IMR-90 (cell line): ENCODE results near the gene SYNGR4. TPM values are rescaled to one million over a fixed set of nuclear protein-coding genes. Genes with fewer than 3 reads are reported as not detected.

Source experiments
- ATAC-seq: fragments of 200-7000 bp; cut with Tn5 transposase; 2 replicates; pipeline ENCODE4 v1.9.1; 2020; ENCODE audit warnings: low read depth, mild to moderate bottlenecking, moderate library complexity
- BruUV-seq: library from RNA; stranded (reverse); fragments of 400-500 nt; replicated peaks from 2 replicates; lab custom pipeline; 2021; lab: Mats Ljungman, UMichigan
- CTCF ChIA-PET: fragments of 300-600 bp; formaldehyde crosslinking; extraction: SDS; loops from one replicate; lab custom pipeline; 2021; ENCODE audit warnings: antibody characterized with exemption; lab: Yijun Ruan, JAX
- POLR2A ChIA-PET: fragments of 300-600 bp; sonication (Branson Sonifier 250); formaldehyde crosslinking; loops from one replicate; lab custom pipeline; 2022; ENCODE audit warnings: antibody characterized with exemption; ENCODE audit not compliant: unreplicated experiment; lab: Charles Lee
- DNase-seq: peaks from one replicate; pipeline ENCODE4 v3.0.0; 2013
- H2AFZ ChIP-seq: replicated peaks from 2 replicates; pipeline ENCODE3; 2013; ENCODE audit warnings: low read length, mild to moderate bottlenecking; ENCODE audit not compliant: poor library complexity
- H2AK5ac ChIP-seq: 2 replicates; pipeline ENCODE4 v1.6.1; 2013; ENCODE audit warnings: low read depth, low read length, inconsistent platforms
- H2AK9ac ChIP-seq: replicated peaks from 2 replicates; pipeline ENCODE3; 2013; ENCODE audit warnings: mild to moderate bottlenecking, low read depth, low read length, moderate library complexity; ENCODE audit not compliant: poor library complexity
- H2BK120ac ChIP-seq: 2 replicates; pipeline ENCODE4 v1.6.1; 2013; ENCODE audit warnings: low read depth, low read length, inconsistent platforms
- H2BK15ac ChIP-seq: 3 replicates; pipeline ENCODE4 v1.6.1; 2013; ENCODE audit warnings: low read depth, low read length, inconsistent platforms
- H2BK20ac ChIP-seq: 2 replicates; pipeline ENCODE4 v1.6.1; 2013; ENCODE audit warnings: low read depth, mild to moderate bottlenecking, inconsistent platforms, low read length, moderate library complexity
- H2BK5ac ChIP-seq: 2 replicates; pipeline ENCODE4 v1.6.1; 2013; ENCODE audit warnings: mild to moderate bottlenecking, low read depth, low read length, inconsistent platforms; ENCODE audit not compliant: poor library complexity, severe bottlenecking
- H3K14ac ChIP-seq: replicated peaks from 2 replicates; pipeline ENCODE4 v1.6.1; 2013; ENCODE audit warnings: low read depth, low read length, inconsistent platforms
- H3K18ac ChIP-seq: 2 replicates; pipeline ENCODE4 v1.6.1; 2013; ENCODE audit warnings: low read depth, low read length, control low read depth
- H3K23ac ChIP-seq: 2 replicates; pipeline ENCODE4 v1.6.1; 2013; ENCODE audit warnings: low read depth, low read length, inconsistent platforms
- H3K27ac ChIP-seq: 2 replicates; pipeline ENCODE4 v1.5.1; 2013; ENCODE audit warnings: mild to moderate bottlenecking, control low read depth, low read length; ENCODE audit not compliant: insufficient read depth
- H3K27me3 ChIP-seq: 2 replicates; pipeline ENCODE4 v1.6.1; 2013; ENCODE audit warnings: low read length; ENCODE audit not compliant: control insufficient read depth, insufficient read depth
- H3K36me3 ChIP-seq: 2 replicates; pipeline ENCODE4 v1.6.1; 2013; ENCODE audit warnings: low read length, mixed read lengths; ENCODE audit not compliant: control insufficient read depth, insufficient read depth
- H3K4ac ChIP-seq: 2 replicates; pipeline ENCODE4 v1.6.1; 2013; ENCODE audit warnings: low read depth, low read length, inconsistent platforms
- H3K4me1 ChIP-seq: 2 replicates; pipeline ENCODE4 v1.6.1; 2013; ENCODE audit warnings: low read length, mixed read lengths; ENCODE audit not compliant: control insufficient read depth, insufficient read depth
- H3K4me2 ChIP-seq: 2 replicates; pipeline ENCODE4 v1.6.1; 2013; ENCODE audit warnings: low read depth, mild to moderate bottlenecking, control low read depth, low read length, moderate library complexity
- H3K4me3 ChIP-seq: 2 replicates; pipeline ENCODE4 v1.5.1; 2013; ENCODE audit warnings: low read depth, mild to moderate bottlenecking, control low read depth, low read length, moderate library complexity; ENCODE audit not compliant: insufficient read depth
- H3K56ac ChIP-seq: 2 replicates; pipeline ENCODE4 v1.6.1; 2013; ENCODE audit warnings: low read length, inconsistent platforms; ENCODE audit not compliant: insufficient read depth; ENCODE audit errors: extremely low read depth
- H3K79me1 ChIP-seq, 2 experiments: 2 replicates each; pipeline ENCODE4 v1.6.1; 2013; ENCODE audit warnings: low read length in 2 of 2, inconsistent platforms in 1 of 2, low read depth in 1 of 2
- H3K9ac ChIP-seq: 2 replicates; pipeline ENCODE4 v1.6.1; 2013; ENCODE audit warnings: low read depth, low read length, control low read depth
- H3K9me1 ChIP-seq: 2 replicates; pipeline ENCODE4 v1.6.1; 2013; ENCODE audit warnings: low read length, inconsistent platforms; ENCODE audit not compliant: insufficient read depth
- H3K9me3 ChIP-seq: 2 replicates; pipeline ENCODE4 v1.6.1; 2013; ENCODE audit warnings: low read length; ENCODE audit not compliant: control insufficient read depth, insufficient read depth
- H4K20me1 ChIP-seq: 2 replicates; pipeline ENCODE4 v1.6.1; 2013; ENCODE audit warnings: low read length, inconsistent platforms; ENCODE audit not compliant: insufficient read depth
- H4K5ac ChIP-seq: 2 replicates; pipeline ENCODE4 v1.6.1; 2013; ENCODE audit warnings: mild to moderate bottlenecking, low read depth, low read length, control low read depth
- H4K8ac ChIP-seq, 2 experiments: 2 replicates each; pipeline ENCODE4 v1.6.1; 2013; ENCODE audit warnings: low read depth in 2 of 2, low read length in 2 of 2, control low read depth in 1 of 2, inconsistent platforms in 1 of 2
- H4K91ac ChIP-seq: 2 replicates; pipeline ENCODE4 v1.6.1; 2013; ENCODE audit warnings: low read depth, low read length, inconsistent platforms; ENCODE audit not compliant: insufficient read depth
- CTCF ChIP-seq: conservative IDR thresholded peaks from 2 replicates; pipeline ENCODE4 v1.5.1; 2012; ENCODE audit warnings: mild to moderate bottlenecking, low read depth, low read length, improper control_type of control experiment
- MAZ ChIP-seq: IDR thresholded peaks from 2 replicates; pipeline ENCODE4 v1.6.1; 2012; ENCODE audit warnings: low read depth, mild to moderate bottlenecking, low read length, improper control_type of control experiment, moderate library complexity, borderline replicate concordance
- NFE2L2 ChIP-seq: fragments of 150-350 bp; IDR thresholded peaks from 2 replicates; pipeline ENCODE4 v1.6.1; 2016; ENCODE audit warnings: low read depth, mild to moderate bottlenecking, low read length
- POLR2A ChIP-seq: IDR thresholded peaks from 2 replicates; pipeline ENCODE4 v1.6.1; 2012; ENCODE audit warnings: mild to moderate bottlenecking, low read depth, low read length
- RAD21 ChIP-seq: IDR thresholded peaks from 2 replicates; pipeline ENCODE4 v1.6.1; 2012; ENCODE audit warnings: low read length, improper control_type of control experiment
- RCOR1 ChIP-seq: IDR thresholded peaks from 2 replicates; pipeline ENCODE4 v1.6.1; 2012; ENCODE audit warnings: mild to moderate bottlenecking, low read length, improper control_type of control experiment; ENCODE audit not compliant: insufficient replicate concordance
- RFX5 ChIP-seq: IDR thresholded peaks from 2 replicates; pipeline ENCODE4 v1.8.0; 2012; ENCODE audit warnings: low read depth, mild to moderate bottlenecking, low read length, moderate library complexity
- SMC3 ChIP-seq: fragments of 150-350 bp; IDR thresholded peaks from 2 replicates; pipeline ENCODE4 v1.6.1; 2016; ENCODE audit warnings: low read depth, mild to moderate bottlenecking, antibody characterized with exemption, low read length, moderate library complexity
- WGBS, 2 experiments: methylation state at CpG; one replicate each; pipeline versions ENCODE4 v1.1.5 to v1.1.7; 2013; ENCODE audit warnings: missing lambda C conversion rate in 2 of 2; ENCODE audit not compliant: insufficient read length in 1 of 2; ENCODE audit errors: extremely low coverage in 2 of 2; 5-methylcytosine and 5-hydroxymethylcytosine counted together
- dilution Hi-C: fragments of 300-500 bp; cut with HindIII; formaldehyde crosslinking; loops from one replicate; pipeline ENCODE4 v1.14.3; 2018; ENCODE audit warnings: low sequenced_read_pairs; ENCODE audit not compliant: unreplicated experiment
- in situ Hi-C: fragments of 300-500 bp; cut with MboI; formaldehyde crosslinking; loops from 3 replicates; pipeline ENCODE4 v1.14.3; 2019; ENCODE audit warnings: low sequenced_read_pairs, inconsistent platforms, mixed read lengths
- intact Hi-C: fragments of 100-400 bp; cut with micrococcal nuclease; formaldehyde crosslinking; loops from 2 replicates; pipeline ENCODE4 v1.10.0; 2022
- polyA plus RNA-seq, 3 experiments: library from polyadenylated mRNA; depleted of rRNA; stranded (reverse); fragments of >200 nt; gene quantifications; 2 replicates each; pipeline ENCODE4 v1.2.3, GENCODE V29; 2012; ENCODE audit warnings: low replicate concordance in 1 of 3
- total RNA-seq: library from RNA; depleted of rRNA; stranded (reverse); fragments of >200 nt; gene quantifications from 2 replicates; pipeline ENCODE4 v1.2.3, GENCODE V29; 2012

Gene SYNGR4
- total and polyA plus RNA-seq, 2 of the 4 experiments (the other 2 are of a cell fraction) = not detected

- no peak overlapping the region for H2BK120ac ChIP-seq
- H4K8ac ChIP-seq = peak overlapping the region in 1 of 2 experiments; percentile 79; a peak in 3 of 4 replicates
- no peak overlapping the region for H3K14ac ChIP-seq
- peak; percentile 41 for DNase-seq
- H3K18ac ChIP-seq = no peak overlapping the region
- peaks cover 44% of the 10 kb centered on the region for H3K27me3 ChIP-seq
- peak overlapping the region; percentile 83; the same call in 1 of the 2 replicates for H3K4ac ChIP-seq
- BruUV-seq = no TSS peak
- dilution Hi-C loops = no loop called here
- peaks cover 4% of the 10 kb centered on the region; the same call in 1 of the 2 replicates for H3K4me1 ChIP-seq
- H3K56ac ChIP-seq = no peak overlapping the region
- H3K4me3 ChIP-seq = peak overlapping the region; percentile 42
- H3K27ac ChIP-seq = no peak overlapping the region
- peak overlapping the region; percentile 43 for H2AK5ac ChIP-seq
- peak overlapping the region; percentile 56; the same call in 1 of the 2 replicates for H3K4me2 ChIP-seq
- H4K91ac ChIP-seq = no peak overlapping the region
- no peaks in the 10 kb centered on the region for H3K9me3 ChIP-seq
- no peaks in the 10 kb centered on the region; the same call in 1 of the 2 replicates for H4K20me1 ChIP-seq
- no peak overlapping the region for H3K9ac ChIP-seq
- no peaks in the 10 kb centered on the region for H3K36me3 ChIP-seq
- no peak overlapping the region for H2BK20ac ChIP-seq
- H3K9me1 ChIP-seq = peaks cover 3% of the 10 kb centered on the region; the same call in 1 of the 2 replicates
- peak; percentile 48 for ATAC-seq
- ChIA-PET POLR2A (no interaction called here), CTCF (no interaction called here)
- peak overlapping the region; percentile 90 for H2AFZ ChIP-seq
- H2BK15ac ChIP-seq = no peak overlapping the region
- no peak overlapping the region for H2BK5ac ChIP-seq
- 15% methylated on average over 57 of the region's 104 CpGs; no CpG with 5 or more reads in 1 of the 2 experiments for WGBS, 2 experiments
- no peaks in the 10 kb centered on the region for H3K79me1 ChIP-seq
- TF ChIP-seq NFE2L2 (no peak), SMC3 (no peak), MAZ (no peak), RFX5 (no peak), CTCF (no peak), RAD21 (no peak), RCOR1 (no peak), POLR2A (no peak)
- H2AK9ac ChIP-seq = no peak overlapping the region
- intact Hi-C loops = loop anchor here (10.0 kb wide), 1 partner anchor 74 kb away; the partner anchor contains the start of gene EMP3
- no peak overlapping the region for H3K23ac ChIP-seq
- in situ Hi-C loops = no loop called here
- no peak overlapping the region for H4K5ac ChIP-seq
Measured at GRCh38 chr19:48398375-48399235, 34.4 kb downstream of the SYNGR4 start.
